Activated T-helper 17 cell treated with anti-CD3 and anti-CD28 coated beads, Interleukin-2, amount 50 U/mL, for 72 hours (primary cell): ENCODE results near the gene FAM9A. TPM values are rescaled to one million over a fixed set of nuclear protein-coding genes. Genes with fewer than 3 reads are reported as not detected.
"Not testable (repeated sequence)": the region's sequence is repeated elsewhere in the genome, so short reads cannot be mapped to it uniquely, and the experiment has no call there.

Source experiments
- ATAC-seq: fragments of 150-1000 bp; cut with Tn5 transposase; replicated peaks from 2 replicates; pipeline ENCODE4 v1.10.0; 2021; ENCODE audit warnings: mild to moderate bottlenecking, moderate library complexity
- H3K27ac Mint-ChIP-seq: one replicate; pipeline ENCODE4 v1.8.0; 2022; ENCODE audit warnings: mixed read lengths
- H3K27me3 Mint-ChIP-seq: one replicate; pipeline ENCODE4 v1.8.0; 2022; ENCODE audit warnings: mixed read lengths
- H3K36me3 Mint-ChIP-seq: one replicate; pipeline ENCODE4 v1.8.0; 2022; ENCODE audit warnings: low read depth, mild to moderate bottlenecking, mixed read lengths
- H3K4me1 Mint-ChIP-seq: one replicate; pipeline ENCODE4 v1.8.0; 2022; ENCODE audit warnings: mixed read lengths
- H3K4me3 Mint-ChIP-seq: one replicate; pipeline ENCODE4 v1.8.0; 2022; ENCODE audit warnings: mild to moderate bottlenecking, mixed read lengths
- H3K9me3 Mint-ChIP-seq: one replicate; pipeline ENCODE4 v1.8.0; 2022; ENCODE audit warnings: mixed read lengths
- total RNA-seq, 2 donors: library from RNA; stranded (reverse); gene quantifications; one replicate each; pipeline ENCODE4 v1.2.3, GENCODE V29; 2022

The FAM9A gene
- total RNA-seq, 2 donors from 2014 or later, result not detected

- Mint-ChIP-seq H3K4me3 (no peak overlapping the region), H3K36me3 (no peaks in the 10 kb centered on the region), H3K4me1 (no peaks in the 10 kb centered on the region), H3K9me3 (no peaks in the 10 kb centered on the region), H3K27ac (no peak overlapping the region), H3K27me3 (peaks cover 12% of the 10 kb centered on the region)
- no peak for ATAC-seq
Observed at GRCh38 chrX:8822002-8822401, 20.8 kb upstream of the FAM9A start.

GRCh38 chrX:8820910-8821527 is 19.8 kb upstream of the FAM9A start:
- Mint-ChIP-seq H3K36me3 (no peaks in the 10 kb centered on the region), H3K4me3 (no peak overlapping the region), H3K9me3 (no peaks in the 10 kb centered on the region), H3K4me1 (no peaks in the 10 kb centered on the region), H3K27ac (no peak overlapping the region), H3K27me3 (peaks cover 5% of the 10 kb centered on the region)
- ATAC-seq, result no peak

GRCh38 chrX:8815460-8816065 is 14.4 kb upstream of the FAM9A start:
- peaks cover under 1% of the 10 kb centered on the region for H3K27me3 Mint-ChIP-seq
- no peaks in the 10 kb centered on the region for H3K9me3 Mint-ChIP-seq
- no peaks in the 10 kb centered on the region for H3K36me3 Mint-ChIP-seq
- no peak for ATAC-seq
- H3K4me1 Mint-ChIP-seq, result no peaks in the 10 kb centered on the region
- H3K4me3 Mint-ChIP-seq, result no peak overlapping the region
- no peak overlapping the region for H3K27ac Mint-ChIP-seq

DNA sequence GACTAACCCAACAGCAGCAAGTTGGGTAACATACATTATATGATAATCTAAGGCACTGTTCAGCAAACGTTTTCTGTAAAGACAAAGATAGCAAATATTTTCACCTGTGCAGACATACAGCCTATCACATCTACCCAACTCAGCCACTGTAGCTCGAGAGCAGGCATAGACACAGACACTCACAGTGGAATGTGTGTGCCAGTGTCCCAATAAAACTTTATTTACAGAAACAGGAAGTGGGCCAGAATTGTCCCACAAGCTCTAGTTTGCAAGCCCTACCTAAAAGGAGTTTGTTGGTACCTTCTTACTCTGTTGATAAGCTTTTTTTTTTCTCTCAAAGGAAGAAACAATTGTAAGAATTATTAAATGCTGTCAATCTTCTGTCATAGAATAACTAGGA is 11.9 kb upstream of the FAM9A start:
- no peak overlapping the region for H3K27ac Mint-ChIP-seq
- H3K9me3 Mint-ChIP-seq, result no peaks in the 10 kb centered on the region
- H3K4me3 Mint-ChIP-seq, result no peak overlapping the region
- H3K4me1 Mint-ChIP-seq, result no peaks in the 10 kb centered on the region
- H3K27me3 Mint-ChIP-seq, result peaks cover 4% of the 10 kb centered on the region
- H3K36me3 Mint-ChIP-seq, result no peaks in the 10 kb centered on the region
- no peak for ATAC-seq

GRCh38 chrX:8811611-8812010 is 10.4 kb upstream of the FAM9A start:
- Mint-ChIP-seq H3K27ac (no peak overlapping the region), H3K9me3 (no peaks in the 10 kb centered on the region), H3K4me1 (no peaks in the 10 kb centered on the region), H3K27me3 (peaks cover 7% of the 10 kb centered on the region), H3K4me3 (no peak overlapping the region), H3K36me3 (no peaks in the 10 kb centered on the region)
- no peak for ATAC-seq

GRCh38 chrX:8808661-8809060 is 7.5 kb upstream of the FAM9A start:
- H3K27ac Mint-ChIP-seq, result no peak overlapping the region

DNA sequence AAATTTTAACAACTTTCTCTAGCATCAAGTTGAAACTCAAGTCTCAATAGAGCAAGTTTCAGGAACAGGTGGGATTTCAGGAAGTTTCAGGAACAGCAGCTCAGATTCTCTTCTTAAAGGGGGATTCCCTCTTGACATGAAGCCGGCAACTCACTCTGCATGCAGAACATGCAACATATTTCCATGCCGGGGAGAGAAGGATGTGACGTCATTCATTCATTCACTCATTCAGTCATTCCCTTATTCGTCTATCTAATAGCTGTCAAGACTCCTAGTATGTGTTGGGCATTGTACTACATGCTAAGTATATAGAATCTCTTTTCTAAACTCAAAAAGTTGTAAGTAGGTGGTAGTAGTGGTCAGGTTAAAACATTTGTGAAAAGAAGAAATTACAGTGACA is 4.8 kb upstream of the FAM9A start:
- H3K4me3 Mint-ChIP-seq, result no peak overlapping the region
- no peaks in the 10 kb centered on the region for H3K9me3 Mint-ChIP-seq
- no peaks in the 10 kb centered on the region for H3K36me3 Mint-ChIP-seq
- no peaks in the 10 kb centered on the region for H3K4me1 Mint-ChIP-seq
- H3K27ac Mint-ChIP-seq, result no peak overlapping the region
- no peak for ATAC-seq
- peaks cover 7% of the 10 kb centered on the region for H3K27me3 Mint-ChIP-seq

More at GRCh38 chrX:8808661-8809060, 7.5 kb upstream of the FAM9A start:
- Mint-ChIP-seq H3K36me3 (no peaks in the 10 kb centered on the region), H3K4me3 (no peak overlapping the region), H3K27me3 (peaks cover 7% of the 10 kb centered on the region), H3K9me3 (no peaks in the 10 kb centered on the region), H3K4me1 (no peaks in the 10 kb centered on the region)
- ATAC-seq, result no peak

GRCh38 chrX:8805046-8805445 is 3.9 kb upstream of the FAM9A start:
- no peak for ATAC-seq
- Mint-ChIP-seq H3K4me3 (no peak overlapping the region), H3K27me3 (peaks cover 3% of the 10 kb centered on the region), H3K4me1 (no peaks in the 10 kb centered on the region), H3K27ac (no peak overlapping the region), H3K36me3 (no peaks in the 10 kb centered on the region), H3K9me3 (no peaks in the 10 kb centered on the region)

GRCh38 chrX:8803326-8803725 is 2.1 kb upstream of the FAM9A start:
- Mint-ChIP-seq H3K36me3 (no peaks in the 10 kb centered on the region), H3K27ac (no peak overlapping the region), H3K4me3 (no peak overlapping the region), H3K9me3 (no peaks in the 10 kb centered on the region), H3K27me3 (peaks cover 3% of the 10 kb centered on the region), H3K4me1 (no peaks in the 10 kb centered on the region)
- ATAC-seq, result no peak

- H3K4me1 Mint-ChIP-seq, H3K4me3 Mint-ChIP-seq, ATAC-seq, H3K27ac Mint-ChIP-seq, H3K9me3 Mint-ChIP-seq, H3K36me3 Mint-ChIP-seq, H3K27me3 Mint-ChIP-seq: not testable (repeated sequence)
Observed at GRCh38 chrX:8800351-8800750, 832 bp downstream of the FAM9A start.

DNA sequence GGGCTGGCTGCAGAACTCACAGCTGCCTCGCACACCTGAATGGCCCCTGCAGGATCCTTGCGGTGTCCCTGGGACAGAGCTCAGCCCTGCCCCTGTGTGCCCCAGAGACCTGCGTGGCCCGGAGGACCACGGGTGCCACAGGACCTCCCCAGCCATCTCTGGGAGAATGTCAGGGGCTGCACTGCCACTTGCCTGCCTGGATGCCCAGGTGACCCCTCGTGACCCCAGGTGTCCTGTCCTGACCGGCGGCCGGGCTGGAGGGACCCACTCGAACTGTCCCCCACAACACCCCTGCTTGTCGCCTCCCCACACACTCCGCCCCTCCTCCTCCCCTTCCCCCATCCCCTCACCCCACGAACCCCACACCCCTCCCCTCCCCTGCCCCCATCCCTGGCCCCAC is 1.9 kb downstream of the FAM9A start:
- not testable (repeated sequence) for H3K4me3 Mint-ChIP-seq, H3K9me3 Mint-ChIP-seq, H3K36me3 Mint-ChIP-seq, ATAC-seq, H3K27ac Mint-ChIP-seq, H3K27me3 Mint-ChIP-seq, H3K4me1 Mint-ChIP-seq

- not testable (repeated sequence) for H3K36me3 Mint-ChIP-seq, H3K9me3 Mint-ChIP-seq, H3K4me3 Mint-ChIP-seq, ATAC-seq, H3K27ac Mint-ChIP-seq, H3K4me1 Mint-ChIP-seq
- H3K27me3 Mint-ChIP-seq, result peaks cover 14% of the 10 kb centered on the region
Observed at GRCh38 chrX:8798702-8799101, 2.5 kb downstream of the FAM9A start.

- H3K9me3 Mint-ChIP-seq, H3K27me3 Mint-ChIP-seq, H3K27ac Mint-ChIP-seq, H3K36me3 Mint-ChIP-seq, ATAC-seq, H3K4me1 Mint-ChIP-seq, H3K4me3 Mint-ChIP-seq: not testable (repeated sequence)
Observed at GRCh38 chrX:8787119-8787518, 14.1 kb downstream of the FAM9A start.

DNA sequence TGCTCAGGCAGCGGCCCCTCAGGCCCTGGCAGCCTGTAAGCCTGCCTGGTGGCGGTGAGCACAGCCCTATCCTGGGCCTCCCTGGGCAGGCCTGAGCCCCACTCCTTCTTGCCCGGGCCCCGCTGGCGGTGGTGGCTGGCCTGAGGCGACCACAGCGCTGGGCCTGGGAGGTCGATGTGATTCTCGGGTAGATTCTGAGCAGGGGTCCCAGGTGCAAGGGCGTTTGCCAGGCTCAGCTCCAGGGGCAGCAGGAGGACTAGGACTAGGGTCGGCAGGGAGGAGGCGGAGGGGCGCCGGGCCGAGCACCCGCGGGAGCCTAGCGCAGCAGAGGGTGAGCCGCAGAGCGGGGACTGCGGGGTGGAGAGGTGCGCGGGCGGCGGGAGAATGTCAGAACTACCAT is 17.0 kb downstream of the FAM9A start:
- Mint-ChIP-seq H3K27me3 (peaks cover 2% of the 10 kb centered on the region), H3K9me3 (no peaks in the 10 kb centered on the region), H3K4me1 (no peaks in the 10 kb centered on the region), H3K36me3 (no peaks in the 10 kb centered on the region), H3K4me3 (no peak overlapping the region), H3K27ac (no peak overlapping the region)
- ATAC-seq, result no peak

- no peak overlapping the region for H3K27ac Mint-ChIP-seq
- peak overlapping the region; percentile 31 for H3K4me3 Mint-ChIP-seq
- H3K4me1 Mint-ChIP-seq, result no peaks in the 10 kb centered on the region
- H3K9me3 Mint-ChIP-seq, result no peaks in the 10 kb centered on the region
- no peaks in the 10 kb centered on the region for H3K36me3 Mint-ChIP-seq
- ATAC-seq, result no peak
- peaks cover 1% of the 10 kb centered on the region for H3K27me3 Mint-ChIP-seq
Observed at GRCh38 chrX:8783714-8784098, 17.5 kb downstream of the FAM9A start.
